DOHH2 (cell line): Measurements from ENCODE around the gene ARHGEF7.

Source experiments
- CTCF ChIP-seq: fragments of 200-600 bp; sonication (generic); IDR thresholded peaks from one replicate; pipeline ENCODE4 v1.5.1; 2014; ENCODE audit warnings: antibody characterized with exemption, mild to moderate bottlenecking, low read depth, low read length; ENCODE audit not compliant: poor library complexity, severe bottlenecking
- EZH2phosphoT487 ChIP-seq: fragments of 200-600 bp; sonication (generic); IDR thresholded peaks from 2 replicates; pipeline ENCODE4 v1.6.1; 2017; ENCODE audit warnings: borderline replicate concordance, mild to moderate bottlenecking, antibody characterized with exemption, low read length, moderate library complexity, mixed read lengths

GRCh38 chr13:111175372-111175771 is 60.3 kb downstream of the ARHGEF7 start:
- TF ChIP-seq CTCF (no peak), EZH2phosphoT487 (no peak)
